Esophagus muscularis mucosa (tissue), 4 donors: ENCODE measurements around the gene CTDSPL. TPM values are rescaled to one million over a fixed set of nuclear protein-coding genes. Genes with fewer than 3 reads are reported as not detected.
"Not testable (repeated sequence)": the region's sequence is repeated elsewhere in the genome, so short reads cannot be mapped to it uniquely, and the experiment has no call there.

Experiments
- DNase-seq: peaks from one replicate; pipeline ENCODE4 v3.0.0-alpha.2; 2017; ENCODE audit errors: extremely low spot score
- H3K27ac ChIP-seq, 4 donors: fragments of 200-600 bp; sonication (generic); replicated peaks in 1 of 4; 1 replicate in 3 of 4; 2 replicates in 1 of 4; pipeline ENCODE4 v1.5.1; 2016 to 2019; ENCODE audit warnings: mild to moderate bottlenecking in 1 of 4
- H3K27me3 ChIP-seq, 4 donors: fragments of 200-600 bp; sonication (generic); one replicate each; pipeline versions ENCODE4 v1.5.1 to v1.6.0; 2016 to 2019
- H3K36me3 ChIP-seq, 4 donors: fragments of 200-600 bp; sonication (generic); one replicate each; pipeline ENCODE4 v1.5.1; 2016 to 2019
- H3K4me1 ChIP-seq, 4 donors: fragments of 200-600 bp; sonication (generic); one replicate each; pipeline ENCODE4 v1.5.1; 2016 to 2019
- H3K4me3 ChIP-seq, 4 donors: fragments of 200-600 bp; sonication (generic); 1 replicate in 2 of 4; 2 replicates in 2 of 4; pipeline ENCODE4 v1.5.1; 2016 to 2019; ENCODE audit warnings: mild to moderate bottlenecking in 4 of 4, moderate library complexity in 1 of 4
- H3K9me3 ChIP-seq, 4 donors: fragments of 200-600 bp; sonication (generic); 1 replicate in 3 of 4; 2 replicates in 1 of 4; pipeline ENCODE4 v1.5.1; 2016 to 2019
- EP300 ChIP-seq: sonication (generic); formaldehyde crosslinking; IDR thresholded peaks from one replicate; pipeline ENCODE4 v1.6.1; 2017; ENCODE audit warnings: antibody characterized with exemption
- POLR2A ChIP-seq: fragments of 450-650 bp; IDR thresholded peaks from one replicate; pipeline ENCODE4 v1.6.1; 2017; ENCODE audit warnings: antibody characterized with exemption, moderate library complexity, mild to moderate bottlenecking, low read depth
- POLR2AphosphoS5 ChIP-seq, 2 donors: sonication (generic); formaldehyde crosslinking; IDR thresholded peaks; one replicate each; pipeline ENCODE4 v1.6.1; 2017; ENCODE audit warnings: antibody characterized with exemption in 2 of 2
- WGBS: methylation state at CpG from one replicate; pipeline ENCODE4 v1.1.5; 2018; 5-methylcytosine and 5-hydroxymethylcytosine counted together
- intact Hi-C: fragments of 100-400 bp; cut with DNase I; formaldehyde crosslinking; loops from one replicate; pipeline ENCODE4 v1.15.1; 2023
- total RNA-seq, 4 donors: library from RNA; depleted of rRNA; stranded (reverse); fragments of >200 nt; gene quantifications; one replicate each; pipeline versions ENCODE4 v1.1.0 to v1.2.1, GENCODE V29; 2016
- TF ChIP-seq, protein P1 (sequence below), 3 experiments: fragments of 200-600 bp in 2 of 3; fragments of 450-650 bp in 1 of 3; sonication (generic) in 2 of 3; IDR thresholded peaks; one replicate each; pipeline ENCODE4 v1.5.1; 2017 to 2019; ENCODE audit warnings: antibody characterized with exemption in 3 of 3, mild to moderate bottlenecking in 2 of 3, moderate library complexity in 1 of 3

Gene CTDSPL
- total RNA-seq, 4 donors from 2014 or later = 39.9 to 60.6 (median 54.6) TPM

DNA sequence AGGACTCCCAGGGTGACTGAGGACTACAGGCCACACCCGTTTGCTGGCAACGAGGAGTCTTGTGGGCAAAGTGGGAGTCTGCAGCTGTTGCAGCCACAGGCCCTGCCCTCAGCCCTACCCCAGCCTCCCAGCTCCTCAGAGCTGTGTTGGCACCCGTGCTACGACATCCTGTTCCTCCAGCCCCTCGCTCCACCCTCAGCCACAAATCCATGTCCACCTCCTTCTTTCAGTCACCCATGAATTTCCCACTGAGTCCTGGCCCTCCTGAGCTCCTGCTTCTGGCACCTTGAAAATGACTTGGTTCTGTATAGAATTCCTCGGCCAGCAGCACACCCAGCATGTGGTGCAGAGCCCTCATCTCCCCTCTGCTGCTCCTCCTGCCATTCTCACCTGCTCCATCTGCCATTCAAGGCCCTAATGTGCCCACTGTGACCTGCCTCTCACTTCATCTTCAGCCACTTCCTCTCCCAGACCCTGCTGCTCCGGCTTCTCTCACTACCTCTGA, 108.0 kb downstream of the CTDSPL start:
- Histone ChIP-seq H3K4me3 (no peak overlapping the region), H3K36me3 (peaks cover 7 to 61% (median 23%) of the 10 kb centered on the region in 4 donors), H3K27ac (no peak overlapping the region), H3K27me3 (no peaks in the 10 kb centered on the region), H3K4me1 (peaks cover 16 to 27% (median 23%) of the 10 kb centered on the region in 4 donors), H3K9me3 (no peaks in the 10 kb centered on the region)
- WGBS = 75% methylated on average over 5 of the region's 7 CpGs
- TF ChIP-seq, protein P1, sequence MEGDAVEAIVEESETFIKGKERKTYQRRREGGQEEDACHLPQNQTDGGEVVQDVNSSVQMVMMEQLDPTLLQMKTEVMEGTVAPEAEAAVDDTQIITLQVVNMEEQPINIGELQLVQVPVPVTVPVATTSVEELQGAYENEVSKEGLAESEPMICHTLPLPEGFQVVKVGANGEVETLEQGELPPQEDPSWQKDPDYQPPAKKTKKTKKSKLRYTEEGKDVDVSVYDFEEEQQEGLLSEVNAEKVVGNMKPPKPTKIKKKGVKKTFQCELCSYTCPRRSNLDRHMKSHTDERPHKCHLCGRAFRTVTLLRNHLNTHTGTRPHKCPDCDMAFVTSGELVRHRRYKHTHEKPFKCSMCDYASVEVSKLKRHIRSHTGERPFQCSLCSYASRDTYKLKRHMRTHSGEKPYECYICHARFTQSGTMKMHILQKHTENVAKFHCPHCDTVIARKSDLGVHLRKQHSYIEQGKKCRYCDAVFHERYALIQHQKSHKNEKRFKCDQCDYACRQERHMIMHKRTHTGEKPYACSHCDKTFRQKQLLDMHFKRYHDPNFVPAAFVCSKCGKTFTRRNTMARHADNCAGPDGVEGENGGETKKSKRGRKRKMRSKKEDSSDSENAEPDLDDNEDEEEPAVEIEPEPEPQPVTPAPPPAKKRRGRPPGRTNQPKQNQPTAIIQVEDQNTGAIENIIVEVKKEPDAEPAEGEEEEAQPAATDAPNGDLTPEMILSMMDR (IDR thresholded peaks at IDR 0.05) = no peak
- TF ChIP-seq POLR2A (no peak), POLR2AphosphoS5 (IDR thresholded peaks at IDR 0.05) (no peak), EP300 (no peak)
- no peak for DNase-seq
- intact Hi-C loops = no loop called here

- Histone ChIP-seq H3K36me3 (peaks cover 7 to 66% (median 30%) of the 10 kb centered on the region in 4 donors), H3K27me3 (no peaks in the 10 kb centered on the region), H3K9me3 (no peaks in the 10 kb centered on the region), H3K4me1 (peaks cover 16 to 27% (median 23%) of the 10 kb centered on the region in 4 donors), H3K4me3 (no peak overlapping the region), H3K27ac (no peak overlapping the region)
- no peak for DNase-seq
- TF ChIP-seq EP300 = no peak
- TF ChIP-seq POLR2AphosphoS5 (IDR thresholded peaks at IDR 0.05) = no peak
- intact Hi-C loops = no loop called here
- 73% methylated on average over 5 of the region's 5 CpGs for WGBS
Measured at GRCh38 chr3:37970802-37971201, 109.1 kb downstream of the CTDSPL start.

GRCh38 chr3:37971467-37971866, 109.8 kb downstream of the CTDSPL start:
- Histone ChIP-seq H3K27ac (no peak overlapping the region), H3K4me1 (peaks cover 16 to 27% (median 23%) of the 10 kb centered on the region in 4 donors), H3K9me3 (no peaks in the 10 kb centered on the region), H3K4me3 (no peak overlapping the region), H3K27me3 (no peaks in the 10 kb centered on the region), H3K36me3 (peaks cover 7 to 69% (median 37%) of the 10 kb centered on the region in 4 donors)
- intact Hi-C loops = no loop called here
- DNase-seq = no peak
- TF ChIP-seq POLR2A (no peak), POLR2AphosphoS5 (IDR thresholded peaks at IDR 0.05) (no peak), EP300 (no peak)
- TF ChIP-seq, protein P1 (IDR thresholded peaks at IDR 0.05) = no peak

GRCh38 chr3:37972056-37972455, 110.4 kb downstream of the CTDSPL start:
- WGBS = 93% methylated on average over 8 of the region's 8 CpGs
- H3K27me3 ChIP-seq, DNase-seq, H3K27ac ChIP-seq, intact Hi-C loops, H3K4me3 ChIP-seq, H3K9me3 ChIP-seq: not testable (repeated sequence)
- Histone ChIP-seq H3K36me3 (peaks cover 13 to 75% (median 42%) of the 10 kb centered on the region in 4 donors), H3K4me1 (peaks cover 14 to 24% (median 21%) of the 10 kb centered on the region in 4 donors)

- H3K9me3 ChIP-seq = no peaks in the 10 kb centered on the region
- no peaks in the 10 kb centered on the region for H3K27me3 ChIP-seq
- intact Hi-C loops = no loop called here
- DNase-seq = no peak
- no peak overlapping the region for H3K4me3 ChIP-seq
- no peak overlapping the region for H3K27ac ChIP-seq
- H3K36me3 ChIP-seq = peaks cover 14 to 86% (median 43%) of the 10 kb centered on the region in 4 donors
- 87% methylated on average over 12 of the region's 12 CpGs for WGBS
- TF ChIP-seq EP300 = no peak
- TF ChIP-seq, protein P1 (IDR thresholded peaks at IDR 0.05) = no peak
- no peak for TF ChIP-seq POLR2A
- no peak for TF ChIP-seq POLR2AphosphoS5 (IDR thresholded peaks at IDR 0.05)
- H3K4me1 ChIP-seq = peaks cover 8 to 16% (median 13%) of the 10 kb centered on the region in 4 donors
Measured at GRCh38 chr3:37973246-37974054, 111.8 kb downstream of the CTDSPL start.
